ENCODE data around the gene GRB10. TPM values are rescaled to one million over a fixed set of nuclear protein-coding genes. Genes with fewer than 3 reads are reported as not detected.

GRB10 gene
- total RNA-seq, 1 experiment from 2014 or later = 47.9 TPM

DNA sequence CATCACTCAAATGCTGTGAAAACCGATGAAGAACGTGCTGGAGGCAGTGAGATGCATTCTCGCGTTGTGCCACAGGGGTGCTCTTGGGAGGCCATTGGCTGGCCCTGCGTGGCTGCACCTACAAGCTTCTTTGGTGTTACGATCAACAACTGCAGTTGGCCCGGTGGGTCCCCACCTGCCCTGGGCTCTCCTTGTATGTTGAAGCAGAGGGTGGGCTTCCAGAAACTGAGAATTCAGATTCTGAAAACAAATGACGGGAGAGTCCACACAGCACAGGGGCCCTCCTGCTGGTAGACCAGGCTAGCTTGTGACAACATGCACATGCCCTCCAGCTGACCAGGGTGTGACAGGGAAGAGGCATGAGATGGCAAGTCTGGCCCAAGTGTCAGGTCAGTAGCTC, 193.8 kb downstream of the GRB10 start:
- ChIA-PET CTCF (no interaction called here), POLR2A (ENCODE audit: unreplicated experiment) (interaction anchor here (0.6 kb wide), 1 partner anchor 324 kb away, joined by 3 read pairs; no protein-coding TSS in a partner anchor)
- no peaks in the 10 kb centered on the region for H3K27me3 ChIP-seq (ENCODE audit: insufficient read depth, low read depth)
- no peaks in the 10 kb centered on the region; the same call in 1 of the 2 replicates for H3F3A ChIP-seq (ENCODE audit: insufficient read depth, low read depth)
- H2AFZ ChIP-seq = no peak overlapping the region
- DNase-seq = no peak
- peaks cover 6% of the 10 kb centered on the region; the same call in 1 of the 2 replicates for H3K9me3 ChIP-seq (ENCODE audit: insufficient read depth, low read depth)
- peaks cover 4% of the 10 kb centered on the region; the same call in 1 of the 2 replicates for H3K4me1 ChIP-seq (replicated peaks; ENCODE audit: insufficient read depth)
- no peak overlapping the region for H3K27ac ChIP-seq
- BruUV-seq (replicated peaks) = no TSS peak
- H3K9me2 ChIP-seq (ENCODE audit: insufficient read depth) = no peaks in the 10 kb centered on the region
- no peak overlapping the region for H3K4me2 ChIP-seq
- no peaks in the 10 kb centered on the region for H3K79me2 ChIP-seq (ENCODE audit: low read depth)
- H3K36me3 ChIP-seq (ENCODE audit: low read depth) = no peaks in the 10 kb centered on the region
- TF ChIP-seq EZH2 (IDR thresholded peaks at IDR 0.05; ENCODE audit: low read depth) (no peak), CTCF (conservative IDR thresholded peaks at IDR 0.05) (no peak; the same call in 1 of the 2 replicates)
- H3K4me3 ChIP-seq = no peak overlapping the region
- H4K20me1 ChIP-seq (ENCODE audit: insufficient read depth) = 0 out of 2 replicates have a peak, but pooled peaks cover 3% of the 10 kb centered on the region
- intact Hi-C loops (cut with micrococcal nuclease; ENCODE audit: unreplicated experiment) = no loop called here

- intact Hi-C loops (cut with micrococcal nuclease; ENCODE audit: unreplicated experiment) = no loop called here
- no peak overlapping the region for H3K27ac ChIP-seq
- 0 out of 2 replicates have a peak, but pooled peaks cover 3% of the 10 kb centered on the region for H4K20me1 ChIP-seq (ENCODE audit: insufficient read depth)
- H3K4me3 ChIP-seq = no peak overlapping the region
- no peaks in the 10 kb centered on the region; the same call in 1 of the 2 replicates for H3F3A ChIP-seq (ENCODE audit: insufficient read depth, low read depth)
- peaks cover 6% of the 10 kb centered on the region; the same call in 1 of the 2 replicates for H3K9me3 ChIP-seq (ENCODE audit: insufficient read depth, low read depth)
- CTCF ChIA-PET = no interaction called here
- no peaks in the 10 kb centered on the region for H3K27me3 ChIP-seq (ENCODE audit: insufficient read depth, low read depth)
- H2AFZ ChIP-seq = no peak overlapping the region
- no peak for DNase-seq
- H3K79me2 ChIP-seq (ENCODE audit: low read depth) = no peaks in the 10 kb centered on the region
- POLR2A ChIA-PET (ENCODE audit: unreplicated experiment) = no interaction called here
- TF ChIP-seq EZH2 (IDR thresholded peaks at IDR 0.05; ENCODE audit: low read depth) = no peak
- TF ChIP-seq CTCF (conservative IDR thresholded peaks at IDR 0.05) = no peak
- no peak overlapping the region for H3K4me2 ChIP-seq
- BruUV-seq (replicated peaks) = no TSS peak
- H3K9me2 ChIP-seq (ENCODE audit: insufficient read depth) = no peaks in the 10 kb centered on the region
- H3K4me1 ChIP-seq (replicated peaks; ENCODE audit: insufficient read depth) = peaks cover 4% of the 10 kb centered on the region; the same call in 1 of the 2 replicates
- no peaks in the 10 kb centered on the region for H3K36me3 ChIP-seq (ENCODE audit: low read depth)
Observed at GRCh38 chr7:50587737-50588136, 195.0 kb downstream of the GRB10 start.

GRCh38 chr7:50584793-50585408, 197.8 kb downstream of the GRB10 start:
- peaks cover 4% of the 10 kb centered on the region for H3K4me1 ChIP-seq (replicated peaks; ENCODE audit: insufficient read depth)
- no peaks in the 10 kb centered on the region for H3K27me3 ChIP-seq (ENCODE audit: insufficient read depth, low read depth)
- ChIA-PET POLR2A (ENCODE audit: unreplicated experiment) (interaction anchor here (0.8 kb wide), 1 partner anchor 54 kb away, joined by 3 read pairs; no protein-coding TSS in a partner anchor), CTCF (no interaction called here)
- BruUV-seq (replicated peaks) = no TSS peak
- DNase-seq = peak; percentile 42 to 86
- no peak overlapping the region for H3K27ac ChIP-seq
- H2AFZ ChIP-seq = no peak overlapping the region
- intact Hi-C loops (cut with micrococcal nuclease; ENCODE audit: unreplicated experiment) = no loop called here
- no peak overlapping the region for H3K4me2 ChIP-seq
- no peaks in the 10 kb centered on the region; the same call in 1 of the 2 replicates for H3F3A ChIP-seq (ENCODE audit: insufficient read depth, low read depth)
- H3K36me3 ChIP-seq (ENCODE audit: low read depth) = no peaks in the 10 kb centered on the region
- no peaks in the 10 kb centered on the region for H4K20me1 ChIP-seq (ENCODE audit: insufficient read depth)
- TF ChIP-seq EZH2 (IDR thresholded peaks at IDR 0.05; ENCODE audit: low read depth) (no peak), CTCF (conservative IDR thresholded peaks at IDR 0.05) (no peak)
- peaks cover 12% of the 10 kb centered on the region; the same call in 1 of the 2 replicates for H3K9me3 ChIP-seq (ENCODE audit: insufficient read depth, low read depth)
- no peak overlapping the region for H3K4me3 ChIP-seq
- no peaks in the 10 kb centered on the region for H3K9me2 ChIP-seq (ENCODE audit: insufficient read depth)
- no peaks in the 10 kb centered on the region for H3K79me2 ChIP-seq (ENCODE audit: low read depth)
